GM19438 (cell line): ENCODE data around the gene MLH1.
A peak's percentile ranks its signal among the peaks of the same experiment; 100 is the strongest.

Experiments used
- ATAC-seq: cut with Tn5 transposase; IDR thresholded peaks from one replicate; pipeline ENCODE4 v1.9.1; 2021; ENCODE audit warnings: low read depth; ENCODE audit not compliant: unreplicated experiment

Gene MLH1

DNA sequence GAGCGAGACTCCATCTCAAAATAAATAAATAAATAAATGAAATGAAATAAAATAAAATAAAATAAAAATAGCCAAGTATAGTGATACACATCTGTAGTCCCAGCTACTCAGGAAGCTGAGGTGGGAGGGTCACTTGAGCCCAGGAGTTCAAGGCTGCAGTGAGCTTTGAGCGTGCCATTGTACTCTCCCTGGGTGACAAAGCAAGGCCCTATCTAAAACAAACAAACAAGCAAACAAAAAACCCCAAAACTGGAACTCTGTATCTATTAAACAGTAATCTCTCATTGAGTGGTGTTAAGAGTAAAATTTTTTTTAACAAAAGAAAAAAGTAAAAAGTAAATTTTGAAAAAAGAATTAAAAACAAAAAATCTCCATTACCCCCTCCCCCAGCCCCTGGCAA is 21.2 kb upstream of the MLH1 start:
- no peak for ATAC-seq

DNA sequence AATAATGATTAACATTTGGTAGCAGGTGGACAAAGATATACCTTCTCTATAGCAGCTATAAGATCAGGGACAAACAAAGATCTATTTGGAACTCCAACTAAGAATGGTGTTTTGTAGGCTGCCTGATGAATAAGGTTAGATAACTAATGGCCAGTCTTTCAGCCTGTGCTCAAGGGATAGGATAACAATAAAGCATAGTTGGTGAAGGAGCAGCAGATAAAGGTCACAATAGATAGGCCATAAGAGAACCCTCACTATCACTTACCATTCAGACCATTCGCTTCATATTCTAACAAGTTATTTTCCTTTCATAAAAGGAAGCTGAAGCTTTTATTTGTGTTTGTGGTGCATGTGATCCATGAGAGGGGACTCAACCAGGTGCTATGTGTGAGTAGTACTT is 20.2 kb upstream of the MLH1 start:
- ATAC-seq, result no peak

DNA sequence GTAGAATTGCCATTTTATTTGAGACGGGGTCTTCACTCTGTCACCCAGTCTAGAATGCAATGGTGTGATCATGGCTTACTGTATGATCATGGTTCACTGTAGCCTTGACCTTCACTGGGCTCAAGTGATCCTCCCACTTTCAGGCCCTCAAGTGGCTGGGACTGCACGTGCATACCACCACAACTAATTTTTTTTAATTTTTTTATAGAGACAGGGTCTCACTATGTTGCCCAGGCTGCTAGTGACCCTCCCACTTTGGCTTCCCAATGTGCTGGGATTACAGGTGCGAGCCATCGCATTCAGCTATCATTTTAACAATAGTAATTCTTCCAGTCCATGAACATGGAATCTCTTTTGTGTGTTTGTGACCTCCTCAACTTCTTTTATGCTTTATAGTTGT is 12.3 kb upstream of the MLH1 start:
- no peak for ATAC-seq

DNA sequence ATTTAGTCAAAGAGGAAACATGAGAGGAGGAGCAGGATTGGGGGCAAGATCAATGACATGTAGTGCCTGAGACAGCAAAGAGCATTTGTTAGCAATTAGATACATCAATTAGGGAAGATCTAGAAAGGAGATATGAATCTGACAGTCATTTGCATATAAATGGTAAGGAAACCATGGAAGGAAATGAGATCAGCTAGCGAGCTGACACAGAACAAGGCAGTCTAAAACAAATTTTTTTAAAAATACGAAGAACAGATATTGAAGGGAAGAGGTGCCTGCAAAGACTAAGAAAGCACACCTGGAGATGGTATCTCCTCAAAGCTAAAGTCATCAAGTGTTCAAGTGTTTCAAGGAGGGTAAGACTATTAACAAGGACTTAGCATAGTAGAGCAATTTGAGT is 5.0 kb upstream of the MLH1 start:
- no peak for ATAC-seq

DNA sequence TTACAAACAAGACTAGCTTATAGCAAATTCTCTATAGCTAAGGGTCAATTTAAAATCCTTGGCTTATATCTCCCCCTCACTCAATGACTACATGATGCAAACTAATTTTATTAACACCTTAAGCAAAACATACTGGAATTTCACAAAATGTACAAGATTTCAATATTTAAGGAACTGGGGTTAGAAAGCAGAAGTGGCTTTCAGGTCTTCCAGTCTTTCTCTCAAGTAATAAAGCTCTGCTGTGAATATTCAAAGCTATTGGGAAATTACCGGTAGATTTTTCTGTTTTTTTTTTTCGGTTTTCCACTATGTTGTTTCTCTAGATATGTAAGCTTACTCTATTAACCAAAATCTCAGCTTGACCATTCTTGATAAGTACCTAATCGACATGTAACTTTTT is 4.3 kb upstream of the MLH1 start:
- no peak for ATAC-seq

DNA sequence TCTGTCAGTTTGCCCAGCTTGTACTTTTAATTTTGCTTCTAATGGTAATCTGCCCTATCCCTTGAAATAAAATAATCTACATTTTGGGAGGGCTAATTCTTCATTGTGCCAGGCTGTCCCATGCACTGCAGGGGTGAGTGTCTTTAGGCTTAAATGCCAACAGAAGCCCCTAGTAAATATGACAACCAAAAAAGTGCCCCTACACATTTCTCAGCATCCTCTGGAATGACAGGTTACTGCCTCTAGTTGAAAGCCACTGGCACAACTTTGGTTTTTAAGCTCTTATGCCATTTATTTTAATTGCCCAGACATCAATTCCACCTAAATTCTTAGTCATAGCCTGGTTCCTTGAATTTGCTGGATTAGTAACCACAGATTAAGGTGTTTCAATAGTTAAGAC is 3.8 kb upstream of the MLH1 start:
- no peak for ATAC-seq

DNA sequence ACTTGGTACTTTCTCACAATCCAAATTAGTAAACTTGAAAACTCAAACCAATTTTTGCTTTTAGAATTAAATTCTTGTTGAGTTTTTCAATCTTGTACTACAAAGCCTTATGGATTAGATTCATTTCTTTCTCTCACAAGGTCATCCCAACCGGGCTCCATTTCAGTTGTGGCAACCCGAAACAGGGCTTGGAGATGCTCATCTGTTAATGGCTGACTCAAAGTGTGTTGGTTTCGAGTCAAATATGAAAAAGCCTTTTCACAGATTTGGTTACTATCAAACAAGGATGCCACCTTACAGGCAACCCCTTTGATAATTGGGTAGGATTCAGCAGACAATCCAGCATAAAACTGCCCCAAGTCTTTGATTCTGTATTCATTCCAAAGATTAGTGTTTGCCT is 2.2 kb upstream of the MLH1 start:
- ATAC-seq, result no peak

DNA sequence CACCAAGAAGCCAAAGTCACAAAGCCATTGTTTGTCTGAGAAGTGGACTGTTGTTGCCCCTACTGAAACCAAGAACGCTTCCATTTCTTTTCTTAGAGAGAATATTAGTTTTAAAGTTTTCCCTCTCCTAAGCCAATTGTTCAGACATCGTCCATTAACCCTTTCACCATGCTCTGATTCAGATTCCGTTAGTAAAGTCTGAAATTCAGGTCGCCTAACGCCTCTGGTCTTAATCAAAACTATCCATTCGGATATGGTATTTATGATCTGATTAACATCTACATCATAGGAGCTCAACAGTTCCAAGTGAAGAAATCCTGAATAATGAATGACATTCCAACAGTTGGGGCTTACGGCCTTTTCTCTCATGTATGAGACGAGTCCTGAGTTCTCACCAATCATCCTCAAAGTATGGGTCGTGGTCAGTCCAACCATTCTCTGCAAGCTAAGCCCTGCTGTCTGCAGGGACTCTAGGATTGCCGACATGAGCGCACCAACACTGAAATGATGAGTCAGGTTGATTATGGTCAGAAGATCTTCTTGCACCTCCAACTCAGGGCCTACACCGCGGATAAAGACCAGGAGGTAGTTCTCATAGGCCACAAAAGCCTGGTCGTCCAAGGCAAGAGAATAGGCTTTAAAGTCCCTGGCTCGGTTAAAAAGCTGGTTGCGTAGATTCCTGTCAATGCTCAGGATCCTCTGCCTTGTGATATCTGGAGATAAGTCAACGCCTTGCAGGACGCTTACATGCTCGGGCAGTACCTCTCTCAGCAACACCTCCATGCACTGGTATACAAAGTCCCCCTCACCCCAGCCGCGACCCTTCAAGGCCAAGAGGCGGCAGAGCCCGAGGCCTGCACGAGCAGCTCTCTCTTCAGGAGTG is 1.2 kb upstream of the MLH1 start:
- no peak for ATAC-seq

DNA sequence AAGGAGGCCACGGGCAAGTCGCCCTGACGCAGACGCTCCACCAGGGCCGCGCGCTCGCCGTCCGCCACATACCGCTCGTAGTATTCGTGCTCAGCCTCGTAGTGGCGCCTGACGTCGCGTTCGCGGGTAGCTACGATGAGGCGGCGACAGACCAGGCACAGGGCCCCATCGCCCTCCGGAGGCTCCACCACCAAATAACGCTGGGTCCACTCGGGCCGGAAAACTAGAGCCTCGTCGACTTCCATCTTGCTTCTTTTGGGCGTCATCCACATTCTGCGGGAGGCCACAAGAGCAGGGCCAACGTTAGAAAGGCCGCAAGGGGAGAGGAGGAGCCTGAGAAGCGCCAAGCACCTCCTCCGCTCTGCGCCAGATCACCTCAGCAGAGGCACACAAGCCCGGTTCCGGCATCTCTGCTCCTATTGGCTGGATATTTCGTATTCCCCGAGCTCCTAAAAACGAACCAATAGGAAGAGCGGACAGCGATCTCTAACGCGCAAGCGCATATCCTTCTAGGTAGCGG is 452 bp upstream of the MLH1 start, which contains the start of gene EPM2AIP1:
EPM2AIP1 (minus strand) TSS at position 326 of the 520 bp plus-strand sequence; CDS start at position 272, 54 bp downstream.
- ATAC-seq, result peak; percentile 82

DNA sequence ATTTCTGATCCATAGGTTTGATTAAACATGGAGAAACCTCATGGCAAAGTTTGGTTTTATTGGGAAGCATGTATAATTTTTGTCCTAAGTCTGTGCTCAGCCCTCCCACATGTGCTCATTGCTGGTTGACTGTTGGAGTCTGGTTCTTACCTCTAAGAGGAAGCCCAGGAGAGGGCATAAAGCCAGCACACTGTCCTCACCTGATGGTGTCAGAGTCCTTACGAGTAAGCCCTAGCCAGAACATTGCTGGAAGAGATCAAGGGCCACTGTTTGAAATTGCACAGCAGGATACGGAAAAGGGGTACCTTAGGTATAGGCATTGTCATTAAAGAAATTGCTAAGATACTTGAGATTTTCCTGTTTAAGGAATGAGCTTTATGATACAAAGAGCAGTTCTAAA is 21.3 kb downstream of the MLH1 start:
- no peak for ATAC-seq

DNA sequence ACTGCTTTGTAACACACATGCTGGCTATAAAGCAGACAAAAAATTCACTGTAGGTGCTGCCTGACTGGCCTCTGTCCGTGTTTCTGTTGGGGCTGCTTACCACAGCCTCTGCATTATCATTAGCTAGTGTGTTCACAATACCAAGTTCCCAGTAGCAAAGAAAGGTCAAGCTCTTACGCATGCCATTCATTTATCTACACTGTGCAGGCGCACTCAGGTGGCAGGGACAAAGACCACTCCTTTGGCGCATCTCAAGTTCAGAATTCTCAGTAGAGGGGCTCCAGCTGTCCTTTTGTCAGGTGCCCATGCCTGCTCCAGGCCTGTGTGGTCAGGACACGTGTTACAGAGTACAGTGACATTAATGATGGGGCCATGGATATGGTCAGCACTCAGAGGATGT is 22.3 kb downstream of the MLH1 start:
- ATAC-seq, result no peak

DNA sequence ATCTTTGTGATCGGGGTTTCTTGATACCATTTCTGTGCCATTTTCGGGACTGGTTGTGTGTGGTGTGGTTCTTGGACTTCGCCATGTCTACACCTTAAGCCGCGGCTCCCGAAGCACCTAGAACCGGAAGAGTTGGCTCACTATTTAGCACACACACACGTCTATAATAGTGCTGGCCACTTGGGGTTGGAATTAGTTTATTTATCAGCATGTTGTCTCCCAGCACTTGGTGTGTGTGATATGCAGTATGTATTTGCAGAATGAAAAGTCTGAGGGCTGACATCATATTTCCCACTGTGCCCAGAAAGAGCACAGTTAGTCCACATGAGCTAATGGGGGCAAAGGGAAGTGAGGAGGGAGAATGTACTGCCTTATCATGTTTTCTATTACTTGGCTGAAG is 23.6 kb downstream of the MLH1 start:
- no peak for ATAC-seq

DNA sequence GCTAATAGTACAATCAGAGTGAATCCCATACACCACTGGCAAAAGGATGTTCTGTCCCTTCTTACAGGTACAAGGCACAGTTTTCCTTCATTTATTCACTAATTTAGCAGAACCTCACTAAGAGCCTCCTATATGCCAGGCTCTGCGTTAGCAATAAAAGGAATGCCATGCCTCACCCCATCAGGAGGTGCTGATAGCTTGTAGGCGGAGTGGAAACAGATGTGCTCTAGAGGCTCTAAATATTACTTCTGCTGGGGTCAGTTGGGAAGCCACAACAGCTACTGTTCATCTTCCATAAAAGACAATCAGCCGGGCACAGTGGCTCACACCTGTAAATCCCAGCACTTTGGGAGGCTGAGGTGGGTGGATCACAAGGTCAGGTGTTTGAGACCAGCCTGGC is 24.4 kb downstream of the MLH1 start:
- ATAC-seq, result no peak

DNA sequence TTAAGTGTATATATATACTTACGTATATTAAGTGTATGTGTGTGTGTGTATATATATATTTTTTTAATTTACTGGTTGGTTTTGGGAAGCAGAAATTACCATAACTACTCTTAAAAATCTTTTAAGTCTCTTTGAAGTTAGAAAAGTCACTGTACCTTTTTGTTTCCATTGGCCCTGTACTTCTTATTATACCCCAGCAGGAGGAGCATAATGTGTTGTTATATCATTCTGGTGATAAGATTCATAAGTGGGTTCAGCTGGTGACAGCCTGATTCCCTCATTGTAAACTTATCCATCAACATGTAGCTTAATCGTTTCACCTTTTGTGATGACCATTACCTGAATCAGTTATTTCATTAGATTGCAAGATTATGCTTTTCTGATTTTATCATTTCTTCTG is 30.8 kb downstream of the MLH1 start:
- ATAC-seq, result no peak

DNA sequence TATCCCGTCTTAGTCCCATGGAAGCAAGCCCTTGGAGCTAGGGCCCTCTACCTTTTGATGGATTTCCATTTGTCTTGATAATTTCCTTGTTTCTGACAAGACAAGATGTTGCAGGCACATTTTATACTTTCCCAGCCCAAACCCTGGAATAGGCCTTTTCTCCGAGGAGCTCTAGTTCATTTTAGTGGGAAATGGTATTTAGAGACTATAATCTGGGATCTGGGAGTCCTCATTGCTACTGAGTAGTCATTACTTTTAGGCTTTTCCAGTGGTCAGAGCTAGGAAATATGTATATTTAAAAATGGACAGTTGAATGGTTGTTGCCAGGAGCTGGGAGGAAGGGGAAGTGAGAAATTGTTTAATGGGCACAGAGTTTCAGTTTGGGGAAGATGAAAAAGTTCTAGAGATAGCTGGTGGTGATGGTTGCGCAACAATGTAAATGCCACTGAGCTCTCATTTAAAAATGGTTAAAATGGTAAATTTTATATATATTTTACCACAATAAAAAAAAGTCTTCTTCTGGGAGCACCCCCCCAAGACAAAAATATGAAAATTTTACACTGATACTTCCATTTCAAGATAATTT is 31.6 kb downstream of the MLH1 start:
- ATAC-seq, result no peak

DNA sequence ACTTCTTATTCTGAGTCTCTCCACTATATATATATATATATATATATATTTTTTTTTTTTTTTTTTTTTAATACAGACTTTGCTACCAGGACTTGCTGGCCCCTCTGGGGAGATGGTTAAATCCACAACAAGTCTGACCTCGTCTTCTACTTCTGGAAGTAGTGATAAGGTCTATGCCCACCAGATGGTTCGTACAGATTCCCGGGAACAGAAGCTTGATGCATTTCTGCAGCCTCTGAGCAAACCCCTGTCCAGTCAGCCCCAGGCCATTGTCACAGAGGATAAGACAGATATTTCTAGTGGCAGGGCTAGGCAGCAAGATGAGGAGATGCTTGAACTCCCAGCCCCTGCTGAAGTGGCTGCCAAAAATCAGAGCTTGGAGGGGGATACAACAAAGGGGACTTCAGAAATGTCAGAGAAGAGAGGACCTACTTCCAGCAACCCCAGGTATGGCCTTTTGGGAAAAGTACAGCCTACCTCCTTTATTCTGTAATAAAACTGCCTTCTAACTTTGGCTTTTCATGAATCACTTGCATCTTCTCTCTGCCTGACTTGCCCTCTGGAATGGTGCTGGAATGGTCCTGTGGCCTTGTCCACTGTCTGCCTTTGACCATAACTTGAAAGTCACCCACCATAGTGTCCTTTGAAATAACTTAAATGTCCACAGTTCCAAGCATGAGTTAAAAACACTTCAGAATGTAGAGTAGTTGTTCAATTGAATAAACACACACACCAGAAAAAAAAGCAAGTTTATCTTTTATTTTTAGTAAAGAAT is 32.4 kb downstream of the MLH1 start:
- no peak for ATAC-seq

DNA sequence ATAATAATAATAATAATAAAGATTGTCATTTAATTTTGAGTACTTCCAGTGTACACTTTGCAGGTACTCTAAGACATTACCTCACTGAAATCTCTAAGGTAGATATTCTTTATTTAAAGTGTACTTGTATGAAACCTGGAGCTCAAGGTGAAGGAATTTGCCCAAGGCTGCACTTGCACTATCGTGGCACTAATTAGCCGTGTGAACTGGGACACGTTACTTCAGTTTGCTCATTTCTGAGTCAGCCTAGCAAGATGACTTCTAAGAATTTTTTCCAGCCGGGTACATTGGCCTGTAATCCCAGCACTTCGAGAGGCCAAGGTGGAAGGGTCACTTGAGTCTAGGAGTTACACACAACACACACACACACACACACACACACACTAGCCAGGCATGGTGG is 33.5 kb downstream of the MLH1 start:
- no peak for ATAC-seq

DNA sequence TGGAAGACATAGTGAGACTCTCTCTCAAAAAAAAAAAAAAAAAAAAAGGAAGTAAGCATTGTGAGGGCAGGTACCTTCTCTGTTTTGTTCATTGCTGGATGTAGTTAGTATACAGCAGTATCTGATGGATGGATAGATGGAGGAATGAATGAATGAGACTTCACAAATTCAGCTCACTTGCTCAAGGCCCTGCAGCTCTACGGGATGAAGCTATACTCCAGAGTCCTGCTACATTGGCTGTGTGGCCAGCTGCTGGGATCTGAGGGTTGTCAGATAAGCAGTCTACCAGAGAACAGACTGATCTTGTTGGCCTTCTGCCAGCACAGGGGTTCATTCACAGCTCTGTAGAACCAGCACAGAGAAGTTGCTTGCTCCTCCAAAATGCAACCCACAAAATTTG is 35.0 kb downstream of the MLH1 start:
- ATAC-seq, result no peak

DNA sequence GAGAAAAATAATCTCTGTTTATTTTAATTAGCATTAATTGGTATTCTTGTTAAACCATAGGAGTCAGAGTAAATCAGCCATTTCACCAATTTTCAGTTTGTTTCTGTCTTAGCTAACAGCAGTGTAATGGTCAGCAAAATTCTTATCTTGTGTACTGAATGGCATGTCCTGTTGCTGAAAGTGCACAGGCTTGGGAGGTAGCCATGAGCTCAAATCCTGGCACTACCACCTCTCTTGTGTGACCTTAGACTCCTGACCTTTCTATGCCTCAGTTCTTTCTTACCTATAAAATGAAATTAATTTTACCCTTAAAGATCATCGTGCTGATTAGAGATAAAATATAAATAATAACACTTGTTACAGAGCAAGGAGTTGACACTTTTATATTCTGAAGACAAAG is 35.8 kb downstream of the MLH1 start:
- ATAC-seq, result no peak

DNA sequence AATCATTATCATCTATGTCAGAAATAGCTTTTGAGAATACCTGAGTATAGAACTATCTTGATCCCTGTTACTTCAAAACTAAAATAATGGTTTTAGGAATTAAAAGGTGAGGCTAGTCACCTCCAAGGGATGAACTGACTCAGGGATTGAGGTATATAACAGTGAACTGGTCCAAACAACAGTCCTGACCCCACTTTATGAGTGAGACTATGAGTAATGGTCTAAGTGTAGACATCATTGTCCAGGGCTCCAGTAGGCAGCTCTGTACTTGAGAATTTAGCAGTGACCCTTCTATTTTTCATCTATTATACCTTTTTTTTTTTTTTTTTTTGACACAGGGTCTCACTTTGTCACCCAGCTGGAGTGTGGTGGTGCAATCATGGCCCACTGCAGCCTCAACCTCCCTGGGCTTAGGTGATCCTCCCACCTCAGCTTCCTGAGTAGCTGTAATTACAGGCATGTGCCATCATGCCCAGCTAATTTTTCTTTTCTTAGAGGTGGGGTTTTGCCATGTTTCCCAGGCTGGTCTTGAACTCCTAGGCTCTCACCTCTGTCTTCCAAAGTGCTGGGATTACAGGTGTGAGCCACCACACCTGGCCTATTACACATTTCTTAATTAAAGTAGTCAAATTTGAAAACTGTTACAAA is 36.3 kb downstream of the MLH1 start:
- no peak for ATAC-seq

DNA sequence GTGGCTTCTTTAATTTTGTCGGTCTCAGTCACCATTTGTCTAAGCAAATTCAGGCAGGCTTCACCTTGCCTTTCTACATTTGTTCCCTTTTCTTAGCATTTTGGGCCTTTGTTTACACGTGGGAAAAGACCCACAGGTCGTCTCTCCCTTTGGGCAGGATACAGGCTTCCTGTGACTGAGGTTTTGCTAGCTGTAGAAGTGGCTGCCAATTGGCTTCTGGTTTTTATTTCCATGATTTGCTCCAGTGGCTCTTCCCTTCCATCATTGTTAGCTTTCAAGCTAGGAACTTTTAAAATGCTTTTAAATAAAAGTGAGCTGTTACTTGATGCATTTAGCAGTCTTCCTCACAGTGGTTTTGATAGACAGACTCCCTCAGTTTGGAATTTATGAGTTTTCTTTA is 37.3 kb downstream of the MLH1 start:
- no peak for ATAC-seq
